Kidney glomerular epithelial cell (primary cell): Measurements from ENCODE around the gene ENTPD1.
"Not testable (repeated sequence)": the region's sequence is repeated elsewhere in the genome, so short reads cannot be mapped to it uniquely, and the experiment has no call there.

Experiments
- DNase-seq: peaks from one replicate; lab custom pipeline; 2025; lab: John Stamatoyannopoulos, UW

The ENTPD1 gene

GRCh38 chr10:95758351-95759025, 2.5 kb downstream of the ENTPD1 start:
- no peak for DNase-seq

GRCh38 chr10:95759233-95759826, 3.4 kb downstream of the ENTPD1 start:
- no peak for DNase-seq

GRCh38 chr10:95761939-95762492, 6.1 kb downstream of the ENTPD1 start:
- no peak for DNase-seq

DNA sequence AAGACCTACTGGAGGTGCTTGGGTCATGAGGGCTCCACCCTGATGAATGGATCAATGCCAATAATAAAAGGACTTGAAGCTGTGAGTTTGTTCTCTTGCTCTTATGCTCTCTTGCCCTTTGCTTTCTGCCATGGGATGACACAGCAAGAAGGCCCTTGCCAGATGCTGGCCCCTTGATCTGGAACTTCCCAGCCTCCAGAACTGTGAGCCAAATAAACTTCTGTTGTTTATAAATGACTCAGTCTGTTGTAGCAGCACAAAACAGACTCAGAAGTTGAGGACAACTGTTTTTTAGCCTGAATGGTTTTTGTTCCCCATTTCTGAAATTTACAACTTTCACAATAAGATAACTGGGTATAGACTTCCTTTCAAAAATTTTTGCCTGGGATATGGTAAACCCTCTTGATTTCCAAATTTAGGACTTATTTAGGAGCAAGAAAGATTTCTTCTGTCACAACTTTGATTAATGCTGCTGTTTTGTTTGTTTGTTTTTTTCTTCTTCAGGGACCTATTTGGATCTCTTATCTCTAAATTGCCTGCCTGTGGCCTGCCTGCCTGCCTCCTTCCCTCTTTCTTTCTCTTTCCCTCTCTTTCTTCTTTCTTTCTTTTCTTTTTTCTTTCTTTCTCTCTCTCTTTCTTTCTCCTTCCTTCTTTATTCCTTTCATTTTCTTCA, 12.1 kb downstream of the ENTPD1 start:
- no peak for DNase-seq

DNA sequence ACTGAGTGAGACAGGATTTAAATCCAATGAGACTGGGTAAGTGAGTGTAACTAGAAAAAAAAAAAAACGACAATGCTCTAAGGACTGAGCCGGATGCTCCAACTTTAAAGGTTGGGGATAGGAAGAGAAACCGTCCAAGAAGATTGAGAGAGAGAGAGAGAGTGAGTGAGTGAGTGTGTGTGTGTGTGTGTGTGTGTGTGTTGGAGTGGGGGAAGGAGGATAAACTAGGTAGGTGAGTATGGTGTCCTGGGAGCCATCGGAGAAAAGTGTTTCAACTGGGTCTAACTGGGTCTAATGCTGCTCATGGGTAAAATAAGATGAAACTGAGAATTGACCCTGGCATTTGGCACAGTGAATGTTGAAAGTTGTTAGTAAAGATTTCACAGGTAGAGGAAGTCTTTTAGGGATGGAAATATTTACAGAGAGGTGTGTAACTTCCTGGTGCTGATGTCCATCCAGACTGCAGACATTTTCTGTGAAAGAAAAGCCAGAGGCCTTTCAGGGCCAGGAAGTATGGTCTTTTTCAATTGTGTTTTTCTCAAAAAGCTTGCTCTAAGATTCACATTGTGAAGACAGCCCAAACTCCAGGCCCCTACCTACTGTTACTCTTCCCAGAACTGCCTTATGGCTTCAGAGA, 14.2 kb downstream of the ENTPD1 start:
- DNase-seq: no peak

GRCh38 chr10:95773454-95773853, 17.5 kb downstream of the ENTPD1 start:
- not testable (repeated sequence) for DNase-seq

DNA sequence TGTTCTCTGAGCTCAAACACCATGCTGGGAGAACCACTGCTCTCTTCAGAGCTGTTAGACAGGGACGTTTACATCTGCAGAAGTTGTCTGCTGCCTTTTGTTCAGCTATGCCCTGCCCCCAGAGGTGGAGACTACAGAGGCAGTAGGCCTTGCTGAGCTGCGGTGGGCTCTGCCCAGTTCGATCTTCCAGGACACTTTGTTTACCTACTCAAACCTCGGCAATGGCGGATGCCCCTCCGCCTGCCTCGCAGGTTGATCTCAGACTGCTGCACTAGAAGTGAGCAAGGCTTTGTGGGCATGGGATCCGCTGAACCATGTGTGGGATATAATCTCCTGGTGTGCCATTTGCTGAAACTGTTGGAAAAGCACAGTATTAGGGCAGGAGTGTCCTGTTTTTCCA, 21.7 kb downstream of the ENTPD1 start:
- DNase-seq: not testable (repeated sequence)

DNA sequence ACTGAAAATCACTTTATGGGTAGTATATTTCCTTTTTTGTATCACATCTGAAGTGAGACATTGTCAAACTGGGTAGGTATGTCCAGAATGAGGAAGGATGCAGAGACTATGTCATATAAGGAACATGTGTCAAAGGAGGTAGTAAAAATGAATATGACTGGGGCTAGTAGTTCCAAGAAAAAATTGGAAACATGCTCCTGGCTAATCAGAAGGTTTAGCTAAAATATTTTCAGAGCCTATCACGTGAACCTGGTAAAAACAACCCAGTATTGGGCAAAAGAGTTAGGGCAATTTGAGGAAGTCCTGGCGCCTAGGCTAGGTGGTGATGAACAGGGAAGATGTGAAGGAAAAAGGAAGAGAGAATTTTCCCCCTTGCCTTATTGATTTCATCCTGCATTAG, 26.4 kb downstream of the ENTPD1 start:
- no peak for DNase-seq

DNA sequence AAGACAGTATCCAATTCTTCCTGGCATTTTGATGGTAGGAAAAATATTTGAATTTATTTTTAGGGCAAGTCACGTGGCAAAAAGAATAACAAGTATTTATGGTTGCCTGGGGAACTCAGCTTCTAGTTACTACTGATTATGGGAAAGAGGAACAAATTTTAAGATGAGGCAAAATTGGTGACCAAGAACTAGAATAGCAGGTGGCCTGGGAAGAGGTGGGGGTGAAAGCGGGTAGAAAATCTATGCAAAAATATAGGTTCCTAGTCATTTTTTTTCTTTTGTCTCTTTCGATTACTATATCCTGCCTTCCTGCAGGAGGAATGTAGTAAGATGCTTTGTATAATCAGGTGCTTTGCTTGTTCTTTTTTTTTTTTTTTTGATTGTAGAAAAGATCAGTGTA, 27.8 kb downstream of the ENTPD1 start:
- DNase-seq: no peak

GRCh38 chr10:95784279-95784913, 28.4 kb downstream of the ENTPD1 start:
- DNase-seq: no peak

DNA sequence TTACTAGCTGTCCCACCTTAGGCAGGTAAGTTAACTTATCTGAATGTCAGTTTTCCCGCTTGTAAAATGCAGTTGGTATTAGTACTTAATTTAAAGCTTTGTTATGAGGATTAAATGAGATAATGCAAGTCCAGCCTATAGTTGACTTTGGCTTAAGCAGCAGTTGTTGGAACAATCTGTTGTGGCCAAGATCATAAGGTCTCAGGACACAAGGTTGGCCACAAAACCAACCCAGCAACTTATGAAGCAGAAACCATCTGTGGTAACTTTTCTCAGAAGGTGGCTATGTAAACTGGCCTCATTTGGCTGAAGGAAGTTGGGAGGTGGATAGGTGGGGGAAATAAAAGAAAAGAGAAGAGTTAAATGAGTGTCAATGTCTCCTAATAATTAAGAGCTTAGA, 29.4 kb downstream of the ENTPD1 start:
- DNase-seq: no peak

GRCh38 chr10:95785942-95786669, 30.1 kb downstream of the ENTPD1 start:
- DNase-seq: no peak

- DNase-seq: no peak
Measured at GRCh38 chr10:95787447-95787846, 31.5 kb downstream of the ENTPD1 start.

DNA sequence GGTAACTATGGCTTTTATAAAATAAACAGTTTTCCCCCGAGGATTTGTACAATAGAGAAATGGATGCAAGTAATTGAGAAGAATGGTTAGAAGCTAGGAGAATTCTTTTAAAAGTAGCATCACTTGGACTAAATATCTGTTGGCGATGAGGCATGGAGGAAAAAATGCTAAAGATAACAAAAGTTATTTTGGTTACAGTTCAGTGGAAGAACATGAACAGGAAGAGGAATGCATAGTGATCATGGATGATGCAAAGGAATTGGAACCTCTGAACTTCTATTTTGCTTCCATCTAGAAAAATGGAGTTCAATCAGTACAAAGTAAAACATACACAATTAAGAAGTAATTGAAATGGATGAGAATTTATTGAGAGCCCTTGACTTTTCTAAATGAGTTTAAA, 32.9 kb downstream of the ENTPD1 start:
- DNase-seq: peak; percentile 83

GRCh38 chr10:95789902-95790301, 33.9 kb downstream of the ENTPD1 start:
- DNase-seq: no peak

- peak; percentile 5 for DNase-seq
Measured at GRCh38 chr10:95790982-95791381, 35.0 kb downstream of the ENTPD1 start.

DNA sequence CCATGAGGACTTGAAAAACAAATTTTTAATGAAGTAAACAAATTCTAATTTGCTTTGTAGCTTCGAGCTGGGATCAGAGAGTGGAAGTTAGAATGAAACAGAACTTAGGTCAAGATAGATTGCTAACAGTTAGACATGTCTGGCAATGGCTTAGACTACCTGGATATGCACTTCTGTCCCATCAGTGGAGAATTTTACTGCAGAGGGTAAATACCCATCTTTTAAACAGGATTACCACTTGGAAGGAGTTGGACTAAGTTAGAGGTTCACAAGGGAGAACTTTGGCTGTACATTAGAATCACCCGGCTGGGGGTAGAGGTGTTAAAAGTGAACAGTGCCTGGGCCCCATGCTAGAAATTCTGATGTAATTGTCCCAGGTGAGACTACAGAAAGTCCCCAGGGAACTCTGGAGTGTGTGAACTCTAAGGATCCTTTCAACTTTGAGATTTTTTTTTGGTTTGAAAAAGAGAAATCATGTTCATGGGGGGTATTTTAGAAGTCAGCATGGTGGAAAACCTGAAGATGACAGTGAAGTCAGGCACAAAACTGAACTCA, 35.5 kb downstream of the ENTPD1 start:
- no peak for DNase-seq

DNA sequence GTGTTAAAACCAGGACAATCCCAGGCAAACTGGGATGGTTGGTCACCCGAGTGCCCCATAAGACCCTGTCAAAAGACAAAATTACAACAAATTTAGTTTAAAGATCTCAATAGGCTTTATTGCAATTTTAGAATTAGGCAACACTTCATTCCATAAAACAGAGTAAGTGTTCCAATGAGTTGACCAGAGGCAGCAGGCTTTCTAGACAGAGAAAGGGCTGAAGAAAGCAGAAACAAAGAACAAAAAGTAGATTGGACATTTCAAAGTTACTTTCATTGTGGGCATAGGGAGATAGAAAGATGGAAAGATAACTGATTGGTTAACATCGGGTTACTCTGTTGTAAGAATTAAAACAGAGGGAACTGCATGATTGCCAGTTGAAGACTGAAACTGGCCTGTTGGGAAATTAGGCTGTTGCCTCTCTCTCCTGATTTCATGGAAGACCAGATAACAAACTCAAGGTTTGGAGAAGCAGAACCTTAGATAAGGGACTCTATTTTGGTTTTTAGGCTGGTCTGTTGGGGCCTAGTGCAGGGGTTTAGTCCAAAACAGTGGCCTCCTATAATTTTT, 36.3 kb downstream of the ENTPD1 start:
- DNase-seq: no peak

GRCh38 chr10:95792874-95793285, 36.9 kb downstream of the ENTPD1 start:
- DNase-seq: peak; percentile 61

GRCh38 chr10:95793401-95794045, 37.6 kb downstream of the ENTPD1 start:
- no peak for DNase-seq
